Body of pancreas (tissue), 4 donors: ENCODE measurements around the gene DDR2. TPM values are rescaled to one million over a fixed set of nuclear protein-coding genes. Genes with fewer than 3 reads are reported as not detected.

ENCODE experiments used
- ATAC-seq: fragments of 150-250 bp; one replicate; pipeline ENCODE4 v1.9.1; 2016
- DNase-seq, 4 donors: peaks; one replicate each; pipeline ENCODE4 v3.0.0-alpha.2; 2019
- H3K27ac ChIP-seq, 4 donors: fragments of 200-600 bp; sonication (generic); 1 replicate in 3 of 4; 2 replicates in 1 of 4; pipeline versions ENCODE4 v1.5.1 to v1.6.1; 2016 to 2019; ENCODE audit warnings: mild to moderate bottlenecking in 1 of 4, mixed read lengths in 1 of 4, moderate library complexity in 1 of 4
- H3K27me3 ChIP-seq, 2 donors: fragments of 200-600 bp; sonication (generic); one replicate each; pipeline ENCODE4 v1.6.0; 2016; ENCODE audit warnings: mild to moderate bottlenecking in 1 of 2
- H3K36me3 ChIP-seq, 2 donors: fragments of 200-600 bp; sonication (generic); replicated peaks in 1 of 2; 2 replicates each; pipeline ENCODE4 v1.5.1; 2016; ENCODE audit warnings: low read depth in 2 of 2; ENCODE audit not compliant: insufficient read depth in 1 of 2
- H3K4me1 ChIP-seq: fragments of 200-600 bp; sonication (generic); one replicate; pipeline ENCODE4 v1.6.0; 2016
- H3K4me3 ChIP-seq, 2 donors: fragments of 200-600 bp; sonication (generic); 1 replicate in 1 of 2; 2 replicates in 1 of 2; pipeline ENCODE4 v1.5.1; 2016 to 2019
- H3K9me3 ChIP-seq, 3 donors: fragments of 200-600 bp; sonication (generic); 1 replicate in 2 of 3; 2 replicates in 1 of 3; pipeline ENCODE4 v1.5.1; 2016
- POLR2A ChIP-seq, 3 donors: fragments of 450-650 bp; IDR thresholded peaks; one replicate each; pipeline ENCODE4 v1.6.1; 2016; ENCODE audit warnings: antibody characterized with exemption in 3 of 3, mild to moderate bottlenecking in 2 of 3
- WGBS, 2 donors: methylation state at CpG; one replicate each; pipeline ENCODE4 v1.1.5; 2017; 5-methylcytosine and 5-hydroxymethylcytosine counted together
- intact Hi-C: fragments of 100-400 bp; cut with DNase I; formaldehyde crosslinking; loops from one replicate; pipeline ENCODE4 v1.15.1; 2023
- total RNA-seq, 2 donors: library from RNA; depleted of rRNA; stranded (reverse); fragments of >200 nt; gene quantifications; one replicate each; pipeline ENCODE4 v1.1.0, GENCODE V29; 2016
- TF ChIP-seq, protein P1 (sequence below), 7 experiments: fragments of 450-650 bp in 4 of 7; fragments of 200-600 bp in 3 of 7; sonication (generic) in 3 of 7; IDR thresholded peaks; one replicate each; pipeline ENCODE4 v1.5.1; 2016 to 2019; ENCODE audit warnings: antibody characterized with exemption in 7 of 7

DDR2 gene
- total RNA-seq, 2 donors from 2014 or later: 7.8 to 20.8 TPM

DNA sequence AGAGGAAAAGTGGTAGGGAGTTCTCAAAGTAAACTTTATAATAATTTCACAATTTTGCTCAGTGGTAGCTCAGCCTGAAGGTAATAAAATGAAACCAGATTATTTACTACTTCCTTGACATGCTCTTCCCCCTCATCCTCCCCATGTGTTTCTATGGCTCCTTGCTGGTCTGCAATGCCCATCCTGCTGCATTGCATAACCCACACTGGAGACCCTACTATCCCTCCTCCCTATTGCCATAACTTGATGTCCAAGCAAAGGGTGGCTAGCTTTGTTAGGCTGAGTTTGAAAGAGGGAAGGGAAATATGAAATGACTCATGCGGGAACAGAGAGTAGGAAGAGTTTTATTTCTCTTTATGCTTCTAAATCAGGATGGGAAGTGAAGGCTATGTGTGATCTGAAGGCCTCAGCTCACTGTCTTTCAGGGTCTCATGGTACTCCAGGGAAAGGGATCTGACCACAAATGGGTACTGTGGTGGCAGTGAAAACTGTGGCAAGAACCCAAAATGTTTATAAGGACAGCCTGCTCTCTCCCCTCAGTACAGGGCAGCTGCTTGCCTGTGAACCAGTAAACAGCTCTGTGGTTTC lies 121.8 kb downstream of the DDR2 start:
- no peak for ATAC-seq
- H3K4me1 ChIP-seq: no peaks in the 10 kb centered on the region
- no peaks in the 10 kb centered on the region for H3K36me3 ChIP-seq
- no peak overlapping the region for H3K4me3 ChIP-seq
- H3K27ac ChIP-seq: no peak overlapping the region
- 90 to 94% methylated on average over 1 of the region's 1 CpG for WGBS, 2 donors
- intact Hi-C loops: no loop called here
- H3K27me3 ChIP-seq: no peaks in the 10 kb centered on the region
- TF ChIP-seq, protein P1, sequence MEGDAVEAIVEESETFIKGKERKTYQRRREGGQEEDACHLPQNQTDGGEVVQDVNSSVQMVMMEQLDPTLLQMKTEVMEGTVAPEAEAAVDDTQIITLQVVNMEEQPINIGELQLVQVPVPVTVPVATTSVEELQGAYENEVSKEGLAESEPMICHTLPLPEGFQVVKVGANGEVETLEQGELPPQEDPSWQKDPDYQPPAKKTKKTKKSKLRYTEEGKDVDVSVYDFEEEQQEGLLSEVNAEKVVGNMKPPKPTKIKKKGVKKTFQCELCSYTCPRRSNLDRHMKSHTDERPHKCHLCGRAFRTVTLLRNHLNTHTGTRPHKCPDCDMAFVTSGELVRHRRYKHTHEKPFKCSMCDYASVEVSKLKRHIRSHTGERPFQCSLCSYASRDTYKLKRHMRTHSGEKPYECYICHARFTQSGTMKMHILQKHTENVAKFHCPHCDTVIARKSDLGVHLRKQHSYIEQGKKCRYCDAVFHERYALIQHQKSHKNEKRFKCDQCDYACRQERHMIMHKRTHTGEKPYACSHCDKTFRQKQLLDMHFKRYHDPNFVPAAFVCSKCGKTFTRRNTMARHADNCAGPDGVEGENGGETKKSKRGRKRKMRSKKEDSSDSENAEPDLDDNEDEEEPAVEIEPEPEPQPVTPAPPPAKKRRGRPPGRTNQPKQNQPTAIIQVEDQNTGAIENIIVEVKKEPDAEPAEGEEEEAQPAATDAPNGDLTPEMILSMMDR (IDR thresholded peaks at IDR 0.05): no peak
- TF ChIP-seq POLR2A (IDR thresholded peaks at IDR 0.05): no peak
- H3K9me3 ChIP-seq: no peaks in the 10 kb centered on the region
- no peak for DNase-seq

DNA sequence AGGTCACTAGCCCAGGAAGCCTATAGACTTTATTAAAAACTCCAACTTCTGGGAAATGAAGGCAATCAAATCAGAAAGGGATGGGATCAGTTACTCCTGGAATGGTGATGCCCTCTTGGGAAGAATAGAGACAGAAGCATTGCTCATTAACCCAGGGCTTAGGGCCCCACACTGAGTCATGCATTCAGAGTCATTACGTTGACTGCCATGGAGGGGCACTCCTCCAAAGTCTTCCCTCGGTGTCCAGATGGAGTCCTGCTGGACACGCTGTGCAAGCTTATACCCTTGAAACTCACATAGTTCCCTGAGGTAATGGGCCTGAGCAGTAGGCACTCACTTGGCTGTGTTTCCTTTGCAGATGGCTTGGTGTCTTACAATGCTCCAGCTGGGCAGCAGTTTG lies 123.0 kb downstream of the DDR2 start:
- H3K36me3 ChIP-seq: no peaks in the 10 kb centered on the region
- DNase-seq (no peak), ATAC-seq (no peak)
- no peak overlapping the region for H3K27ac ChIP-seq
- TF ChIP-seq, protein P1 (IDR thresholded peaks at IDR 0.05): no peak
- TF ChIP-seq POLR2A (IDR thresholded peaks at IDR 0.05): no peak
- H3K4me3 ChIP-seq: no peak overlapping the region
- H3K27me3 ChIP-seq: no peaks in the 10 kb centered on the region
- no peaks in the 10 kb centered on the region for H3K4me1 ChIP-seq
- intact Hi-C loops: no loop called here
- H3K9me3 ChIP-seq: no peaks in the 10 kb centered on the region
- WGBS, 2 donors: 93 to 95% methylated on average over 3 of the region's 3 CpGs

DNA sequence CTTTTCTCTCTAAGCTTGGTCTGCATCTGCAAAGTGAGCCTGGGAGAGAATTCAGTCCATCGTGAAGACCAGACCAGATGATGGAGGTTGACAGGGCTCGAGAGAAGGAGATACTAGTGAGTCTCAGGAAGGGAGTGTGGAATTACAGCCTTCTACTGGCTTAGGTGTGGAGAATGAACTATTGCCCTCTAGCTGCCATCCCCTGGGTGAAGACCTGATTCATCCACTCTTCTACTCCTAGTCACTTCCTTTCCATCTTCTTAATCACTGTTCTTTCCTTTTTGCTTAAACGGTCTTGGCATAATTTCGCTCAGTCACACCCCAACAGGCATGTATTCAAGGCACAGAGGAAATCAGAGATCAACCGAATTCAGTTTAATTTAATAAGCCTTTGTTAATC lies 124.3 kb downstream of the DDR2 start:
- WGBS, 2 donors: 78 to 79% methylated on average over 5 of the region's 5 CpGs
- no peak overlapping the region for H3K4me3 ChIP-seq
- no peak overlapping the region for H3K27ac ChIP-seq
- intact Hi-C loops: no loop called here
- no peaks in the 10 kb centered on the region for H3K4me1 ChIP-seq
- no peak for ATAC-seq
- no peaks in the 10 kb centered on the region for H3K36me3 ChIP-seq
- no peak for DNase-seq
- TF ChIP-seq, protein P1 (IDR thresholded peaks at IDR 0.05): peak in 2 of 7 experiments; percentile 6 to 7
- TF ChIP-seq POLR2A (IDR thresholded peaks at IDR 0.05): no peak
- H3K9me3 ChIP-seq: no peaks in the 10 kb centered on the region
- no peaks in the 10 kb centered on the region for H3K27me3 ChIP-seq

DNA sequence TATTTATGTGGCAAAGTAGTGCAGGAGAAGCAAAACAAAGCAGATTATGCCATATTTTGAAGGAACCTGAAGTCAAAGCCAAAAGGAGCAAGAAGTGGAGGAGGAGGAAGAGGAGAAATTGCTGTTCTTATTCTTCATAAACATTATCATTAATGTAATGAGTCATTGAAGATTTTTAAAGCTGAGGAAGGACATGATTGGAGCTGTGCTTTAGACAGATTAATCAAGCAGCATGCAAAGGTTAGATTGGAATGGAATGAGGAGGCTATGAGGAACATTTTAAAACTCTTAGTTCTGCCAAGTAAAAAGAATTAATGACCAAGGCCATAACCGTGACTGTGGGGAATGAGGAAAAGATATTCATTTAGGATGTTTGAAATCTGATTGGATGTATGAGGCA lies 125.2 kb downstream of the DDR2 start:
- intact Hi-C loops: no loop called here
- Histone ChIP-seq H3K9me3 (no peaks in the 10 kb centered on the region), H3K4me1 (no peaks in the 10 kb centered on the region), H3K4me3 (no peak overlapping the region), H3K36me3 (no peaks in the 10 kb centered on the region), H3K27me3 (no peaks in the 10 kb centered on the region), H3K27ac (no peak overlapping the region)
- DNase-seq: no peak
- 31% methylated on average over 1 of the region's 1 CpG for WGBS, 2 donors
- TF ChIP-seq POLR2A (IDR thresholded peaks at IDR 0.05): no peak
- TF ChIP-seq, protein P1 (IDR thresholded peaks at IDR 0.05): no peak
- no peak for ATAC-seq

DNA sequence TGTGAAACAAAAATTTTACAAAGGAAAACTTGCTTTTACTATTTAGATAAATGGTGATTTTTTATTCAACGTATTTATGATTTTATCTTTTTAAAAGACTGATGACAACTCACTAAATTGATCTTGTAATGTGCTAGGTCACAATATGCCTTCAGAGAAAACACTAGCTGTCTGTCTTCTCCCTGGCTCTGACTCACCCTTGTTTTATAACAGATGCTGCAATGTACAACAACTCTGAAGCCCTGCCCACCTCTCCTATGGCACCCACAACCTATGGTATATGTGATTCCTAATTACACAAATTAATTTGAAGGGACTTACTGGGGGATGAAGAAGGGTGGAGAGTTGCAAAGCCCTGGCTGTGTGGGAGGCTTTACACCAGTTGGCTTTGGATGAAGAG lies 133.5 kb downstream of the DDR2 start:
- Histone ChIP-seq H3K36me3 (no peaks in the 10 kb centered on the region), H3K27ac (no peak overlapping the region), H3K4me1 (no peaks in the 10 kb centered on the region), H3K4me3 (no peak overlapping the region), H3K27me3 (no peaks in the 10 kb centered on the region), H3K9me3 (no peaks in the 10 kb centered on the region)
- no peak for TF ChIP-seq POLR2A (IDR thresholded peaks at IDR 0.05)
- TF ChIP-seq, protein P1 (IDR thresholded peaks at IDR 0.05): no peak
- DNase-seq (no peak), ATAC-seq (no peak)
- intact Hi-C loops: no loop called here
- 79 to 80% methylated on average over 1 of the region's 1 CpG for WGBS, 2 donors
